GDM1 (cell line): ENCODE data around the gene SMARCA4.

Source experiments
- DNase-seq: peaks from one replicate; lab custom pipeline; 2025; lab: John Stamatoyannopoulos, UW

The SMARCA4 gene

GRCh38 chr19:11035441-11036377 lies 74.9 kb downstream of the SMARCA4 start:
- DNase-seq, result peak; percentile 54

- no peak for DNase-seq
Observed at GRCh38 chr19:11038511-11038910, 77.7 kb downstream of the SMARCA4 start.

GRCh38 chr19:11041194-11041593 lies 80.4 kb downstream of the SMARCA4 start:
- DNase-seq, result no peak

DNA sequence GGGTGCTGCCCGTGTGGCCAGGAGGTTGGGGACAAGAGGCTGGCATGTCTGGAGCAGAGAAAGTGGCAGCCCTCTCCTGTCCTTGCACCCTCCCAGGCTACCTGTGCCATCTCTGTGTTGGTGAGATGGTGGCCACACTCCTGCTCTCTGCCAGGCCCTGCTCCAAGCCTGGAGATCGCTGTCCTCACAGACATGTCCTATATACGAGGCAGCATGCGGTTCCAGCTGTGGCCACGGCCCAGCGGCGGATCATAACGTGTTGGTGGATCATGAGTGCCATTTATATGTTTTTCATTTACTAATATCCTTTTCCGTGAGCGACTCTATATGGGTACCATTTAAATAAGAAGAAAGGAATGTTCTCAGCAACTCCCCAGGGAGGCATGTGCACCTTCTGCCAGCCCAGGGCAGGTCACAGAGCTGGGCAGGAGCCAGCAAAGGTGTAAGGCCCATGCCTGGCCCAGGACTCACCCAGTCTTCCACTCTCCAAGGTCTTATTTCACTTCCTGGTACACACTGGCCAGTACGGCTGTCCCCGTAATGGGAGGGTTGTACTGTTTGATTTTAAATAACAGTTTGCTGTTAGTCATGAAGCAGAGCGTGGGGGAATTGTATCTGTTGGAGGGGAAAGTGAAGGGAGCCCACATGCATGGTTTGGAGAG lies 81.3 kb downstream of the SMARCA4 start:
- no peak for DNase-seq

DNA sequence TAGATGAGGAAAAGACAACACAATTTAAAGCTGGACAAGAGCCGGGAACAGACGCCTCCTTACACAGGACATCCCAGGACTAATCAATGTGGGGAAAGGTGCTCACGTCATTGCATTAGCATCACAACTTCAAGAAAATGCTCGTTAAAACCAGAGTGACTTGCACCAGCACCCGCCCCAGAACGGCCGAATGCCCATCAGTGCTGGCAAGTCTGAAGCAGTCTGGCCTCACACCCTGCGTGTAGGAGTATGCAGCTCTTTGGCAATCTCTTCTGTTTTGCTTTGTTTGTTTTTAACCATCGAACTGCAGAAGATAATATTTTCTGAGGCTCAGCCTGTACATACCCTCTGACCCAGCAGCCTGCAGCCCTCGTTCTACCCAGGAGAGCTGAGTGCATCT lies 83.6 kb downstream of the SMARCA4 start:
- DNase-seq, result no peak

GRCh38 chr19:11045536-11045935 lies 84.7 kb downstream of the SMARCA4 start:
- no peak for DNase-seq

DNA sequence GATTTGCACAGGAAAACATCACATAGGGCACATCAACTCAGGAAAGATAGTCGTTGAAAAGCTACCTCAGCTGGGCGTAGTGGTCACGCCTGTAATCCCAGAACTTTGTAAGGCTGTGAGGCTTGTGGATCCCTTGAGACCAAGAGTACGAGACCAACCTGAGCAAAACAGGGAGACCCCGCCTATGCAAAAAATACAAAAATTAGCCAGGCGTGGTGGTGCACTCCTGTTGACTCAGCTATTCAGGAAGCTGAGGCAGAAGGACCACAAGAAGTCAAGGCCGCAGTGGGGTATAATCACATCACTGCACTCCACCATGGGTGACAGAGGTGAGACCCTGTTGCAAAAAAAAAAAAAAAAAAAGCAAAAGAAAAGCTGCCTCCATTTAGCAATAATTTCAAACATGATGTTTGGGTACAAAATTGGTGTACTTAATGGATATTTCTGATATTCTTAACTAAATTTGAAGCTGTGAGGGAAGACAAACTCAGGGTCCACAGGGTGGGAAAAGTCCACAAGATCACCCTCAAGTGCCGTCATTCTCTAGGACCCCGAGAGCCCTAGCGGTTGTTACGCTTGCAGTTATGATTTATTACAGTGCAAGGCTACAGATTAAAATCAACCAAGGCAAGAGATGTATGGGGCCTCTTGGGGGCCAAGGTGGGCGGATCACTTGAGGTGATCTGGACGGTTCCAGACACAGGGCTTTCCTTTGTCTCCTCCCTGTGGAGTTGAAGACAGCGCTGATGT lies 86.0 kb downstream of the SMARCA4 start:
- DNase-seq, result no peak

DNA sequence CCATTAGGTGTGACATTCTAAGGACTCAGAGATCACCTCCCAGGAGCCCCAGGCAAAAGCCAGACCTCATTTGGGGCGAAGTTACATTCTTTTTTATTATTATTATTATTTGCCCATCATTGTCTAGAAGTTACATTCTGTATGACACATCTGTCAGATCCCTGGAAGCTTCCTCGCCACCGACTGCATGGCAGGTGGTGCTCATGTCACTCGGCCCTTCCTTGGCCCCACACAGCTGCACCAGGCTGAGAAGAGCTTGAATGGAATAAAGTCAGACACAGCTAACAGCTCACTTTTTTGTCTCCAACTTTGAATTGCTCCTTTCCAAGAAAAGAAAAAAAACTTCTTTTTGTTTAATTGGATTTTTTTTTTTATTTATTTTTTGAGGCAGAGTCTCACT lies 87.0 kb downstream of the SMARCA4 start:
- DNase-seq, result no peak

DNA sequence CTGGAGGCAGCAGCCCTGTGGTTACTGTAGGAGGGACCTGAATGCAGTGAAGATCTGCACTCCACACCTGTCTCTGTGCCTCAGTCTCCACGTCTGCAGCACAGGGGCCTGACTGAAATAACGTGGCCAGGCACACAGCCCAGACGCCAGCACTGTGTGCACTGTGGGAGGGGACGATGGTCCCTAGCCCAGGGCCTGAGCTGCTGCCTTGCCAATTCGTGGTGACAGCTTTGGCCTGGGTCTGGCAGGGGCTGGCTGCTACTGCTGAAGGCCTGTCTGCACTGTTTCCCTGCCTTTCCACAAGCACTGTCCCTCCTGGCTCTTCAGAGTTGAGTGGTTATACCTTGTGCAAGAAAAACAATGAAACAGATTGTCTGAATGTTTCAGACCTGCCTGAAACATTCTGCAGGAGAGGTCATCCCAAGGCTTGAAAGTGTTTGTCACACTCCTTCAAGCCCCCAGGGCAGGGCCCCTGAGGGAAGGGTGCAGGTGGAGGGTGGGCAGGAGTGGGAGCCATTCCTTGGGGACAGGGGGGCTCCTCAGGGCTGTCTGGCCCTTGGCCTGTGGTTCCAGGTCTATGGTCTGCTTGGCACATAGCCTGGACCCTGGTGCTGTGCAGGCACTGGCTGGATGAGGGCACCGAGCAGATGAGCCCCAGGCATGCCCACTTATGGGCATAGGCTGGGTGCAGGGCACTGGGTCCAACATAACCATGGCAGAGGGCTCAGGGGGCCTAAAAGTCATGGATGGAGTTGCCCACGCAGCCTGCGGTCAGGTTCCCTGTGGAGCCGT lies 89.7 kb downstream of the SMARCA4 start:
- no peak for DNase-seq

GRCh38 chr19:11053817-11054195 lies 93.0 kb downstream of the SMARCA4 start:
- no peak for DNase-seq

DNA sequence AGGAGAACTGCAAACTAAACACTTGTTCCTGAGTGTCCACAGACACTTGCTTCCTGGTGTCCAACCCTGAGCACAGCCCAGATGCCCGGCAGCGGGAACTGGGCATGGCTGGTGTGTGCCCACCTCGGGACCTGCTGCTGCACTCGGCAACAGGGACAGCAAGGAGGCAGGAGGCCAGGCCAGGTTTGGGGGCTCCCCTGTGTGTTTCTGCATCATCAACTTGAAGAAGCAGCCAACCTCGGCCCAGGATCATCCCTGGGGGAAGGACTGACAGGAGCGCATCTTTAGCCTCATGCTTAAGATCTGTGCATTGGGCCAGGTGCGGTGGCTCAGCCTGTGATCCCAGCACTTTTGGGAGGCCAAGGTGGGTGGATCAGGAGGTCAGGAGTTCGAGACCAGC lies 93.4 kb downstream of the SMARCA4 start:
- DNase-seq, result no peak

GRCh38 chr19:11054628-11055027 lies 93.8 kb downstream of the SMARCA4 start:
- no peak for DNase-seq

DNA sequence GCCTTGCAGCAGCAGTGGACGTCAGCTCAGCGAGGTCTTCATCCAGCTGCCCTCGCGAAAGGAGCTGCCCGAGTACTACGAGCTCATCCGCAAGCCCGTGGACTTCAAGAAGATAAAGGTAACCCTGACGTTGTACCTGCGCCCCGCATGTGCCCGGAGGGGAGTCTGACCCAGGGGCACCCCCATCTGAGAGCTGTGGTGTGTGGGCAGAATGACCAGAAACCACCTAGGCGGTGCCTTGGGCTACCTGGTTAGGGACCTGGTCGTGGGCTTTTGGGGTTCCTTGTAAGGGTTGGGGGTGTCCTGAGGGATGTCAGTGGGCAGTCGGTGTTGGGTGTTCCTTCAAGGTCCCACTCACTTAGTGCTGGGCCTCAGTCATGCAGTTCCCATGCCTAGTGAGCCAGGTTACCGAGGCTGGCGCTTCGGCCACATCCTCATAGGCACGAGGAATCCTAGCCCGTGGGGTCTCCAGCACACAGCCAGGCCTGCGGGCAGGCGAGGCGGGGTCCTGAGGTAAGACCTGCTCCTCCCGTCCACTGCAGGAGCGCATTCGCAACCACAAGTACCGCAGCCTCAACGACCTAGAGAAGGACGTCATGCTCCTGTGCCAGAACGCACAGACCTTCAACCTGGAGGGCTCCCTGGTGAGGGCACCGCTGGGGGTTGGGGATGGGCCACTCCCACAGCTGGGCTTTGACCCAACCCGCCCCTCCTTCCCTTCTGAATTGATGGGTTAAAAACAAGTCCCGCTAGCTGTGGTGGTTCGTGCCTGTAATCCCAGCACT lies 97.6 kb downstream of the SMARCA4 start:
- no peak for DNase-seq

DNA sequence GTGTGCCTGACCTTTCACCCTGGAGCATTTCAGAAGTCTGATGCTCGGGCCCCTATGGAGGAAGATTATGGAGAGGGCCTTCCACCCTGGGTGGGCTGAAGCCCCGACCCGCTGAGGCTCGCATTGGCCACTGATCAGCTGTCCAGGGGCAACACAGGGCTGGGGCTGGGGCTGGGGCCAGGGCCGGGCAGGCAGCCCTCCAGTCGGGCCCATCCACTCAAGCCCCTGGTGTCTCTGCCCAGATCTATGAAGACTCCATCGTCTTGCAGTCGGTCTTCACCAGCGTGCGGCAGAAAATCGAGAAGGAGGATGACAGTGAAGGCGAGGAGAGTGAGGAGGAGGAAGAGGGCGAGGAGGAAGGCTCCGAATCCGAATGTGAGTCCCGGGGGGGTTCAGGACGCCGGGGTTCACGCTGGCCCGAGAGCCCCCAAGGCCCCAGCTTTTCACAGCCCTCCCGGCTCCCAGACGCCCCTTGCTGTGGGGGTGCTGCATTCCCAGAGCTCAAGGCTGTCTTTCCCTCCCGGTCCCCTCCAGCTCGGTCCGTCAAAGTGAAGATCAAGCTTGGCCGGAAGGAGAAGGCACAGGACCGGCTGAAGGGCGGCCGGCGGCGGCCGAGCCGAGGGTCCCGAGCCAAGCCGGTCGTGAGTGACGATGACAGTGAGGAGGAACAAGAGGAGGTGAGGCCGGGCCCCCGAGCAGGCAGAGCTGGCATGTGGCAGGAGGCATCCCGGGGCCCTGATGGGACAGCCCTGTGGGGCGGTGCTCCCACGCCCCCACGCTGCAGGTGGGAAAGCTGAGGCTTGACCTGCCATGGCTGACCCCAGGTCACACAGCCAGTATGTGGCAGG lies 98.9 kb downstream of the SMARCA4 start:
- no peak for DNase-seq

- DNase-seq, result no peak
Observed at GRCh38 chr19:11061952-11062351, 101.1 kb downstream of the SMARCA4 start.

DNA sequence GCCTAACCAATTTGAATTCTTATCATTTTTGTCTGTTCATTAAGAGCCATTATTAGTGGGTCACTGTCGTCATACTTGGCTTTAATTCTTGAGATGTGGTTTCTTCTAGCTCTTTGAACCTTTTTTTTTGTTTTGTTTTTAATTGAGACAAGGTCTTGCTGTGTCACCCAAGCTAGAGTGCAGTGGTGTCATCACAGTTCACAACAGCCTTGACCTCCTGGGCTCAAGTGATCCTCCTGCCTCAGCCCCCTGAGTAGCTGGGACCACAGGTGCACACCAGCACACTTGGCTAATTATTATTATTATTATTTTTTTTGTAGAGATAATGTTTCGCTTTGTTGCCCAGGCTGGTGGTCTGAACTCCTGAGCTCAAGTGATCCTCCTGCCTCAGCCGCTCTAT lies 102.6 kb downstream of the SMARCA4 start:
- DNase-seq, result no peak

- no peak for DNase-seq
Observed at GRCh38 chr19:11064831-11065303, 104.0 kb downstream of the SMARCA4 start.

GRCh38 chr19:11066326-11066725 lies 105.5 kb downstream of the SMARCA4 start:
- DNase-seq, result no peak

DNA sequence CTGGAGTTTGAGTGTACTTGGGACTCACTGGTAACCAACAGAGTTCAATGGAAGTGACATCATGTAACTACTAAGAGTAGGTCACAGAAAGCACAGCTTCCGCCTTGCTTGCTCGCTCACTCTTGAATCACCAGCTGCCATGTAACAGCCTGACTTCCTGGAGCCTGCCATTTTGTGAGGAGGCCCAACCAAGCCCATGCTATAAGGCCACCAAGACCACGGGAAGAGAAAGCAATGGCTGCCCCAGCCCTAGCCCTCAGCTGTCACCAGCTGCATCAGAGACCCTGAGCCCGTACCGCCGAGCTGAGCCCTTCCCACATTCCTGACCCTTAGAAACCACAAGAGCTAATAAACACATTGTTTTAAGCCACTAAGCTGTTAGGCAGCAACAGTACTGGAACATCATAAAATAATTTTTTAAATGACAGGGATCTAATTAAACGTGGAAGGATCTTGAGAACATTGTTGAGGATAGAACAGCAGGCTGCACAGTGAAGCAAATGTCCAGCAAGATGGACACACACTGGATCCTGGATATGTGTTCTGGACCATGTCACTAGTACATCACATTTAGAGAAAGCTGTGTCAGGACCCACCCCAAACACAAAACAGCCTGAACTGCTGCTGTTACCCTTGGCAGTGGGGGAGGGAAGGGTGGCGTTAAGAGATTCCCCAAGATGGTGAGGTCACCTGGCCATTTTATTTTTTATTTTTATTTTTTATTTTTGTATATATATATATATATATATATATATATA lies 106.7 kb downstream of the SMARCA4 start:
- DNase-seq, result no peak
